ENCODE measurements around the gene RFX4. TPM values are rescaled to one million over a fixed set of nuclear protein-coding genes. Genes with fewer than 3 reads are reported as not detected.
A peak's percentile ranks its signal among the peaks of the same experiment; 100 is the strongest.

RFX4 gene
- total RNA-seq, 1 donor from 2014 or later, result not detected

DNA sequence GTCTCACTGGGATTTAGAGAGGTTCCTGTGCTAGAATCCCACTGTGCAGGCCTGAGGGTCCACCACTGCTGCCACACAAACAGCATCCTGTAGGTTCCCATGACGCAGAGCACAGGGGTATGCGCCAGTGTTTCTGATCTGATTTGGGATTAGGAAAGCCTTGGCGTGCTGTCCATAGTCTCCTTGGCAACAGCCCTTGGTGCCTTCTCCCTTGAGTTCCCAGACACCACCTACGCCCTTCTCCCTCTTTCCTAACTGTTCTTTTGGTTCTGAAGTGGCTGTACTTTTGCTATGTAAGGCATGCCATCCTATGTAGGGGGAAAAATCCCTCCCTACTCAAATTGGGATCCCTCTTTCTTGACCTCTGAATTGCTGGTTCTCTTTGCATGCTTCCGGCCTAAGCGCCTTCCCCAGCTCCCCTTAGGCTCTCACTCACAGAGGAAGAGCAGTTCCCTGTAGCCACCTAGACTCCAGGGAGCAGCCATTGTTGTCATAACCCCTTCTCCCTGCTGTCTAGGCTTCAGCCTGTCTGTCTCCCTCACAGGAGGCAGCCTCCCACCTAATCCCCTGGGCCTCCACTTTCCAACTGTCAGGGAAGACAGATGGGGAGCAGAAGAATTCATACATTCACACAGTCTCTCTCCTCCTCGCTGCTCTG lies 176.9 kb downstream of the RFX4 start:
- peaks cover 44% of the 10 kb centered on the region for H3K4me1 ChIP-seq
- intact Hi-C loops (cut with micrococcal nuclease), result no loop called here
- H3K27ac ChIP-seq (replicated peaks), result peak overlapping the region; percentile 46

GRCh38 chr12:106760184-106760531 lies 177.4 kb downstream of the RFX4 start:
- peaks cover 48% of the 10 kb centered on the region for H3K4me1 ChIP-seq
- peak overlapping the region; percentile 46 for H3K27ac ChIP-seq (replicated peaks)
- intact Hi-C loops (cut with micrococcal nuclease), result no loop called here
- no peaks in the 10 kb centered on the region for H3K27me3 ChIP-seq (ENCODE audit: low read depth)
- H3K36me3 ChIP-seq, result no peaks in the 10 kb centered on the region
- no peak overlapping the region for H3K4me3 ChIP-seq
- DNase-seq, result no peak
- TF ChIP-seq, protein P1, sequence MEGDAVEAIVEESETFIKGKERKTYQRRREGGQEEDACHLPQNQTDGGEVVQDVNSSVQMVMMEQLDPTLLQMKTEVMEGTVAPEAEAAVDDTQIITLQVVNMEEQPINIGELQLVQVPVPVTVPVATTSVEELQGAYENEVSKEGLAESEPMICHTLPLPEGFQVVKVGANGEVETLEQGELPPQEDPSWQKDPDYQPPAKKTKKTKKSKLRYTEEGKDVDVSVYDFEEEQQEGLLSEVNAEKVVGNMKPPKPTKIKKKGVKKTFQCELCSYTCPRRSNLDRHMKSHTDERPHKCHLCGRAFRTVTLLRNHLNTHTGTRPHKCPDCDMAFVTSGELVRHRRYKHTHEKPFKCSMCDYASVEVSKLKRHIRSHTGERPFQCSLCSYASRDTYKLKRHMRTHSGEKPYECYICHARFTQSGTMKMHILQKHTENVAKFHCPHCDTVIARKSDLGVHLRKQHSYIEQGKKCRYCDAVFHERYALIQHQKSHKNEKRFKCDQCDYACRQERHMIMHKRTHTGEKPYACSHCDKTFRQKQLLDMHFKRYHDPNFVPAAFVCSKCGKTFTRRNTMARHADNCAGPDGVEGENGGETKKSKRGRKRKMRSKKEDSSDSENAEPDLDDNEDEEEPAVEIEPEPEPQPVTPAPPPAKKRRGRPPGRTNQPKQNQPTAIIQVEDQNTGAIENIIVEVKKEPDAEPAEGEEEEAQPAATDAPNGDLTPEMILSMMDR (IDR thresholded peaks at IDR 0.05; ENCODE audit: borderline replicate concordance), result no peak
- H3K9me3 ChIP-seq (replicated peaks), result no peaks in the 10 kb centered on the region

More for the DNA sequence above, 176.9 kb downstream of the RFX4 start:
- no peak overlapping the region for H3K4me3 ChIP-seq
- no peaks in the 10 kb centered on the region for H3K36me3 ChIP-seq
- H3K27me3 ChIP-seq (ENCODE audit: low read depth), result no peaks in the 10 kb centered on the region
- TF ChIP-seq, protein P1 (IDR thresholded peaks at IDR 0.05; ENCODE audit: borderline replicate concordance), result no peak
- H3K9me3 ChIP-seq (replicated peaks), result no peaks in the 10 kb centered on the region
- no peak for DNase-seq

GRCh38 chr12:106764220-106764619 lies 181.4 kb downstream of the RFX4 start:
- no peak for DNase-seq
- Histone ChIP-seq H3K36me3 (no peaks in the 10 kb centered on the region), H3K9me3 (replicated peaks) (no peaks in the 10 kb centered on the region), H3K27me3 (ENCODE audit: low read depth) (no peaks in the 10 kb centered on the region), H3K4me1 (peaks cover 52% of the 10 kb centered on the region), H3K4me3 (no peak overlapping the region), H3K27ac (replicated peaks) (peak overlapping the region; percentile 14)
- TF ChIP-seq, protein P1 (IDR thresholded peaks at IDR 0.05; ENCODE audit: borderline replicate concordance), result no peak
- intact Hi-C loops (cut with micrococcal nuclease), result no loop called here

DNA sequence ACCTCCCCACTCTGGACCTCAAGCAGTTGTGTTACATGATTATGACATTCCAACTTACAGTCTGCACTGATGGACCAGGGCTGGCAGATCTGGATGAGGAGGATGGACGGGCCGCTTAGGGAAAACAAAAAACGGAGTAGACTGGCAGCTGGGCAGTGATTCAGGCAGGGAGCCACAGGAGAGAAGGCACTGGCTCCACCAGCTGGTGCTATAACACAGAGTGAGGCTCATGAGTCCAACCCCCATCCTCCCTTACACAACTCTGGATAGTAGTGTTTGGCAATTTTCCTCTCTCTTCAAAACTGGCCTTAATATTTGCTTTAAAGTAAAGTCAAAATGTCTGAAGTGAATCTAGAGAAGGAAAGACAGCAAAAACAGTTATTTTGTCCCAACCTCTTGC lies 181.9 kb downstream of the RFX4 start:
- intact Hi-C loops (cut with micrococcal nuclease), result no loop called here
- no peak overlapping the region for H3K4me3 ChIP-seq
- H3K9me3 ChIP-seq (replicated peaks), result no peaks in the 10 kb centered on the region
- no peaks in the 10 kb centered on the region for H3K36me3 ChIP-seq
- TF ChIP-seq, protein P1 (IDR thresholded peaks at IDR 0.05; ENCODE audit: borderline replicate concordance), result peak; percentile 39
- no peak for DNase-seq
- peaks cover 47% of the 10 kb centered on the region for H3K4me1 ChIP-seq
- H3K27me3 ChIP-seq (ENCODE audit: low read depth), result no peaks in the 10 kb centered on the region
- peak overlapping the region; percentile 14 for H3K27ac ChIP-seq (replicated peaks)

- peaks cover 43% of the 10 kb centered on the region for H3K4me1 ChIP-seq
- peak; percentile 54 for DNase-seq
- TF ChIP-seq, protein P1 (IDR thresholded peaks at IDR 0.05; ENCODE audit: borderline replicate concordance), result no peak
- H3K9me3 ChIP-seq (replicated peaks), result no peaks in the 10 kb centered on the region
- peak overlapping the region; percentile 55 for H3K27ac ChIP-seq (replicated peaks)
- H3K4me3 ChIP-seq, result no peak overlapping the region
- H3K36me3 ChIP-seq, result no peaks in the 10 kb centered on the region
- no peaks in the 10 kb centered on the region for H3K27me3 ChIP-seq (ENCODE audit: low read depth)
- intact Hi-C loops (cut with micrococcal nuclease), result no loop called here
These were observed 183.6 kb downstream of the RFX4 start for GRCh38 chr12:106766393-106766826.
